RPMI7951 (cell line): ENCODE data around the gene FUS. TPM values are rescaled to one million over a fixed set of nuclear protein-coding genes. Genes with fewer than 3 reads are reported as not detected.
"Not testable (repeated sequence)": the region's sequence is repeated elsewhere in the genome, so short reads cannot be mapped to it uniquely, and the experiment has no call there.

Experiments used
- DNase-seq: peaks from one replicate; pipeline ENCODE4 v3.0.0-alpha.2; 2012; ENCODE audit warnings: low read depth
- total RNA-seq: library from RNA; depleted of rRNA; stranded (reverse); fragments of >200 nt; shearing (Covaris generic); gene quantifications from 2 replicates; pipeline ENCODE4 v1.2.3, GENCODE V29; 2014

FUS gene
- total RNA-seq, 1 experiment from 2014 or later = 19.0 TPM

DNA sequence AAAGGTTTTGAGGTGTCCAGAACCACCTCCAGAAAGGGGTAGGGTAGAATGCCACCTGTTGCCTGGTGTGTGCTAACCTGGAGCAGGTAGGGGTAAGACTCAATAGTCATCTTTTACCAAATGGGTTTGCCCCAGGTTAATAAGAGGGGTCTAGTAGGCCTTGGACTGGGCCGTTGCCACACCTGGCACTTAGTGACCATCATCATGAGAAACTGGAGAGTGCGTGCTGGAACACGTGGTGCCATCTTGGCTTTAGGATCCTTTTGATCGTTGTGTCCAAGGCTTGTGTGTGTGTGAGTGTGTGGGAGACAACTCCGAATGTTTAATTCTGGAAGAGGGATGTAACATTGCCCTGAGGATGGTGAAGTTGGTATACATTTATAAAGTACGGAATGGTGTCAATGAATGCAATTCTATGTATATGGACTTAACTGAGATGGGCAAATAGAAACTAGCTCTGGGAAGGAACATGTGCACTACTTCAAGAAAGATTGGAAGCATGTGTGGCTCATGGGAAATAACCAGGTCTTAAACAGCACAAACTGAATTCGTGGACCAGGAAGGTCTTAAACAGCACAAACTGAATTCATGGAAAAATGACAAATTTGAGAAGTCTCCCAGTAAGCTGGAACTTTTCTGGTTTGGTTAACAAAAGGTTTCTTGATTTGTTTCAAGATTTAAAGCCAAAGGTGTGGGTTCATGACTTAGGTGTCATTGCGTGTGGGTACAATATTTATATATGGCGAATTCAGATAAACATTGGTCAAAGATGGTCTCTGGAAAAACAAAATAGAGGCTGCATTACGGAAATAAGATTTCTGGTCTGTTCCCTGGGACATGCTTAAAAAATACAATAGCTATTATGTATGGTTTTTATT is 7.2 kb downstream of the FUS start:
- DNase-seq = no peak

DNA sequence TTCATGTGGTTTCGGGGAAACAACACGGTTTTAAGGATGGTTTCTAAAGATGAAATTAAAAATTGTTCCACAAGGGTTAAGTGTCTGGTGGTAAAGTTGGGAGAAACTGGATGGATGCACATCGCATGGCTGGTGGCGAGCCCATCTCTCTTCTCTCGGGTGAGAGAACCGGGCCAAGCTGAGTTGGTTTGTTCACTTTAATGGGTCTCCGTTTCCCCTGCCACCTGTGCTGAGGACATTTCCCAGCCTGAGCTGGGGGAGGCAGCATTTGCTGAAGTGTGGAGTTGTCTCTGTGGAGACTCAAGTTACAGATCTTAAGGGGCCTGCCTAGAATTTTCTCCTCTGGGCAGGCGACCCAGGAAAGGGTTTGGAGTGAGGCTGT is 7.9 kb downstream of the FUS start:
- DNase-seq = no peak

DNA sequence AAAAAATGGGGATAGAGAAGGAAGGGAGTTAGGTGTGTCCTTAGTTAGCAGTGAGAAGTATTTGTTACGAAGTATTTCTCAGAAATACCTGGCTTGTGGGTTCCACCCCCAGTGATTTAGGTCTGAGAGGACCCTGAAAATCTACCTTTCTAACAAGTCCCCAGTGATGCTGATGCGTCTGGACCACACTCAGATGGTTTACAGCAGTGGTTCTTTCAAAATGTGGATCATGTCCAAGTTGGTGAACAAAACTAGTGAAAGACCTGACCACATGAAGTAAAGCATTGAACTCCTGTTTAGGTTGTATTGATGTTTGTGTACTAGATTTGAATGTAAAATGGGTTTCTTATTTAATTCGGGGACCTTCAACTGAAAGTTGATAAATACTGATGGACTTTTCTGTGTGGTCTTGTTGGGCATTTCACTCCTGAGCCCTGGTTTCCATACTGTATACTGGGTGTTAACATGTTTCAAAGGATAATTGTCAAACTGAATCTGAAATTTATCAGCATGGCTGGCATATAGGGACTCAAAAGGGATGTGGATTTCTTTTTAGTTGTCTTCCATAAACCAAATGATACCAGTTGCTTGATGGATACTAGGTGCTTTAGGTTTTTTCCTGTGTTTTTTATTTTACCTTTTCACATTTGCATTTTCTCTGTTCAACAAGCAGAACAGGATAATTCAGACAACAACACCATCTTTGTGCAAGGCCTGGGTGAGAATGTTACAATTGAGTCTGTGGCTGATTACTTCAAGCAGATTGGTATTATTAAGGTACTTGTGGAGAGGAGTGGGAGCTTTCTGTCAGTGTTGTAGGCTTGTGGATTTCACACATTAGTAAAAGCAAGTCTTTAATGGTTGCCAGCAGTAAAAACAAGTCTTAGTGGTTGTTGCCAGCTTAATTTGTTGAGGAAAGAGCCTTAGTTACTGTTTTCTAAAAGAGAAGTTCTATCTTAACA is 8.8 kb downstream of the FUS start:
- DNase-seq = no peak

GRCh38 chr16:31189412-31189778 is 9.5 kb downstream of the FUS start:
- no peak for DNase-seq

DNA sequence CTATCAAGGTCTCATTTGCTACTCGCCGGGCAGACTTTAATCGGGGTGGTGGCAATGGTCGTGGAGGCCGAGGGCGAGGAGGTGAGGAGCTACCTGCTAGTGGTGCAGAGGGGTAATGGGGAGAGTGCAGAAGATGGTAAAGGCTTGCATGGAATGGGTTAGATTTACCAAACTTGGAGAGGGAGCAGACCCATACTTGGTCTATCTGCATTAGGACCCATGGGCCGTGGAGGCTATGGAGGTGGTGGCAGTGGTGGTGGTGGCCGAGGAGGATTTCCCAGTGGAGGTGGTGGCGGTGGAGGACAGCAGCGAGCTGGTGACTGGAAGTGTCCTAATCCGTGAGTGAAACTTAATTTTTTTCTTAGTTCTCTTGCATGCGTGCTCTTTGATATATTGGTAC is 10.1 kb downstream of the FUS start:
- no peak for DNase-seq

DNA sequence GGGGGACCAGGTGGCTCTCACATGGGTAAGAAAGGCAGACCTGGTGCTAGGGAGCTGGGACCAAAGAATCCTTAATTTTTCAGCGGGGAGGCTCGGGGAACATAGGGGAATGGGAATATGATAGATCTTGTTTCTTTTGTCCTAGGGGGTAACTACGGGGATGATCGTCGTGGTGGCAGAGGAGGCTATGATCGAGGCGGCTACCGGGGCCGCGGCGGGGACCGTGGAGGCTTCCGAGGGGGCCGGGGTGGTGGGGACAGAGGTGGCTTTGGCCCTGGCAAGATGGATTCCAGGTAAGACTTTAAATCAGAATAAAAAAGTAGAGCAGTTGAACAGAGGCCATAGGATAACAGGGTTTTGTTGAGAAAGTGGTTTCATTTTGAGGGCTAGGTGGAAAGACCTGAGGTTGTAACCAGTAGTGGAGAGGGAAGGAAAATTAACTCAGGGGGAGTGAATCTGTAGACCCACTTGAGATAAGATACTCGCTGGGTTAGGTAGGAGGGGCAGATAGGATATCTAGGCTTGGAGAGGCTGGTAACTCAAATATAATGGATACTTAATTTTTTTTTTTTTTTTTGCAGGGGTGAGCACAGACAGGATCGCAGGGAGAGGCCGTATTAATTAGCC is 11.0 kb downstream of the FUS start:
- no peak for DNase-seq

DNA sequence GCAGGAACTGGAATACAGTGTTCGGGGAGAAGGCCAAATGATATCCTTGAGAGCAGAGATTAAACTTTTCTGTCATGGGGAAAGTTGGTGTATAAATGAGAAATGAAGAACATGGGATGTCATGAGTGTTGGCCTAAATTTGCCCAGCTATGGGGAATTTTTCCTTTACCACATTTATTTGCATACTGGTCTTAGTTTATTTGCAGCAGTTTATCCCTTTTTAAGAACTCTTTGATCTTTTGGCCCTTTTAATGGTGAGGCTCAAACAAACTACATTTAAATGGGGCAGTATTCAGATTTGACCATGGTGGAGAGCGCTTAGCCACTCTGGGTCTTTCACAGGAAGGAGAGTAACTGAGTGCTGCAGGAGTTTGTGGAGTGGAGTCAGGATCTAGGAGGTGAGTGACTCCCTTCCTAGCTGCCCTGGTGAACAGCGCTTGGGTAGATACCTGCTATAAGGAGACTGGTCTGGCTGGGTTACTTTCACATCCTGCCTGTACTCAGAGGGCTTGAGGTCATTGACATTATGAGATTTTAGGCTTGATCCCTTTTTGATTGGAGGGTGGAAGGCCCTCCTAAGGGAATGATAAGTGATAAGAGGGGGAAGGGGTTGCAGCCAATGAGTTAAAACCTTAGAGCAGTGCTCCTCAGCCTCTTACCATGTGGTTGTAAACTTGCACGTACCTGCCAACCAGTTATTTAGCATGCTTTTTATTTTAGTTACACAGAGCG is 11.9 kb downstream of the FUS start:
- no peak for DNase-seq

GRCh38 chr16:31192856-31193642 is 13.1 kb downstream of the FUS start:
- DNase-seq = no peak

DNA sequence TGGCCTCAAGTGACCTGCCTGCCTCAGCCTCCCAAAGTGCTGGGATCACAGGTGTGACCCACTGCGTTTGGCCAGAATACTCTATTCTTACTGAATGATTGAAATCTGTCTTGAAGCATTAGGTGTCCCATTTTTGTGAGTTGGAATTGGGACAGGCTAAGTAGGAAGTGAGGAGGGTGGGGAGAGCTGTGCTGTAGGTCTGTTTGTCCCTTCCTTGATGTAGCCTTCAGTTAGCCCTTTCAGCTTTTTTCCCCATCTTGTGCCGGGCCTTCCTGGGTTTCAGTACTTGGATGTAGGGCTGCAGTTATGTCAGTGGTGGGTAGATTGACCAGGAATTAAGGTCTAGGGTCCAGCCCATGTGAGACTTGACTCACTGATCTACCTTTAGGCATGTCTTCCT is 13.9 kb downstream of the FUS start:
- no peak for DNase-seq

DNA sequence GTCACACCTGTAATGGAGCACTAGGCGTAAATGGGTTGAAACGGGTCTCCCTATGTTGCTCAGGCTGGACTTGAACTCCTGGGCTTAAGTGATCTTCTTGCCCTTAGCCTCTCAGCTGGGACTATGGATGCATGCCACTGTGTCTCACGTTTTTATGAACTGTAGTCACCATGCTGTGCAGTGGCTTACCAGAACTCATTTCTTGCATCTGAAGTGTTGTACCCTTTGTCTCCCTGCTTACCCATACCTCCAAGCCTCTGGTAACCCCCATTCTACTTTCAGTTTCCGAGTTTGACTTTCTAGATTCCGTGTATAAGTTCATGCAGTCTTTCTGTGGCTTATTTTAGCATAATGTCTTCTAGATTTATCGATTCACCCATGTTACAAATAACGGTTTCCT is 15.0 kb downstream of the FUS start:
- no peak for DNase-seq

GRCh38 chr16:31195861-31196260 is 15.9 kb downstream of the FUS start:
- DNase-seq = not testable (repeated sequence)

DNA sequence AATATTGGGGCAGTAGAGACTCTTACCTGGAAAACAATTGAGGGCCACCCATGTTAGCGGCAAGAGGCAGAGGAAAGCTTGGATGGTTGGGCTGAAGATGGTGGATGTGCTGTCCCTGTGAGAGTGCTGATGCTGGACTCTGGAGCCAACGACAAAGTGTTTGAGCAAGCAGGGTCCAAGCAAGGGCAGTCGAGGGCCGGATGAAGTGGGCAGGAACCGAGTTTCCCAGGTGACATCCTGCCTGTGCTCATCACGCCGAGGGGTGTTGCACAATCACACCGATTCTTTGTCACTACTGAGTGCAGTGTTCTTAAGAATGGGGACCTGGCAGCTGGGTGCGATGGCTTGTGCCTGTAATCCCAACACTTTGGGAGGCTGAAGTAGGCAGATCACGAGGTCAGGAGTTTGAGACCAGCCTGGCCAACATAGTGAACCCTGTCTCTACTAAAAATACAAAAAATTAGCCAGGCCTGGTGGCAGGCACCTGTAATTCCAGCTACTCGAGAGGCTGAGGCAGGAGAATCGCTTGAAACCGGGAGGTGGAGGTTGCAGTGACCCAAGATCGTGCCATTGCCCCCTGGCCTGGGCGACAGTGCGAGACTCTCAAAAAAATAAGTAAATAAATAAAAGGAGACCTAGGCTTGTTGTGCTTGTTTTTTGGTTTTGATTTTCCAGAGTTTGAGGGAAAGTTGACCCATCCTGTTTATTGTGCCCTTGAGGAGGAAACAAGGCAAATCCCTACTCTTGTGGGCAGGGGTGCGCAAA is 16.6 kb downstream of the FUS start:
- DNase-seq = no peak

- no peak for DNase-seq
These were observed 18.4 kb downstream of the FUS start for GRCh38 chr16:31198207-31198882.

- DNase-seq = no peak
These were observed 19.6 kb downstream of the FUS start for GRCh38 chr16:31199430-31200041.

DNA sequence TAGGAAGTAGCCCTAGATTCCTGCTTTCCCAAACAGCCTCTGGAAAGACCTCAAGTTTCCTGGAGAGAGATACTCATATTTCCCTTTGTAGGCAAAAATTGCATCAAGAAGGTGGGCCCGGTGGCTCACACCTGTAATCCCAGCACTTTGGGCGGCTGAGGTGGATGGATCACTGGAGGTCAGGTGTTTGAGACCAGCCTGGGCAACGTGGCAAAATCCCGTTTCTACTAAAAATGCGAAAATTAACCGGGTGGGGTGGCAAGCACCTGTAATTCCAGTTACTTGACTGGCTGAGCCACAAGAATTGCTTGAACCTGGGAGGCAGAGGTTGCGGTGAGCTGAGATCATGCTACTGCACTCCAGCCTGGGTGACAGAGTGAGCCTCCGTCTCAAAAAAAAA is 20.2 kb downstream of the FUS start:
- not testable (repeated sequence) for DNase-seq

GRCh38 chr16:31200821-31201568 is 21.1 kb downstream of the FUS start:
- peak; percentile 53 for DNase-seq

DNA sequence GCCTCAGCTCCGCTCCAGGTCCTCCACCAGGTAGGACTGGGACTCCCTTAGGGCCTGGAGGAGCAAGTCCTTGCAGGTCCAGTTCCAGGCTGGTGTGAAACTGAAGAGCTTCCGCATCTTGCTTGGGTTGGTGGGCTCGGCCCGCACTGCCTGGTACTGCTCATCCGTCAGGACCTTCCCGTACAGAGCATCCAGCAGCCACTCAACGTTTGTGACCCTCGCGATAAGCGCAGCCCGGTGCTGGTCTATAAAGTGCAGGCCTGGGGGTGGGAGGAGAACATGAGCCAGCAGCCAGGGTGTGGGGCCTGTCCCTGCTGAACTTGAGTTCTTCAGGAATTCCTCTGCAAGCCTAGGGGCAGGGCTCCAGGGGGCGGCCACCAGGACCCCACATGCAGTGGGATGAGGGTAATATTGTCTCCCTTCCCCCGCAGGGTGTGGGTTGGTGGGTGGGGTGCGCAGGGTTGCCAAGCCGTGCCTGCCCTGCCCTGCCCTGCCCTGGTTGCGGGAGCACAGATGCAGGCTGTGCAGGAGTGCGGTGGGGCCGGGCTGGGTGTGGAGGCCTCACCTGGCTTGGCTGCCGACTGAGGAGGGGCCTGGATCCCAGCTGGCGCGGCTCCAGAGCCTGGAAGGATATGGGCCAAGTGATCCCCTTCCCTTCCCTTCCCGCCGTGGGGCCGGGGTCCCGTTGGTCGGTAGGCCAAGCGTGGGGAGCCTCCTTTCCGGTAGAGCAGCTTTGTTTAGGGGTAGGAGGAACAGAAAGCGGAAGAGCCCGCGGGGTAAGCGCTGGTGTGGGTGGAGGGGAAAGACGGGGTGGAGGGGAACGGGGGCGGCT is 21.9 kb downstream of the FUS start:
- peak; percentile 17 for DNase-seq
